ENCODE results near the gene ARL8B.
"Not testable (repeated sequence)": the region's sequence is repeated elsewhere in the genome, so short reads cannot be mapped to it uniquely, and the experiment has no call there.

The ARL8B gene

GRCh38 chr3:5122030-5122740 is at the start of gene ARL8B:
Gene ARL8B (plus strand): TSS chr3:5122292. CDS start chr3:5122466, 174 bp downstream.
- DNase-seq: peak; percentile 88

- no peak for DNase-seq
Measured at GRCh38 chr3:5073374-5074085, 48.6 kb upstream of the ARL8B start.

GRCh38 chr3:5078151-5078550 is 43.9 kb upstream of the ARL8B start:
- no peak for DNase-seq

- no peak for DNase-seq
Measured at GRCh38 chr3:5079761-5080160, 42.3 kb upstream of the ARL8B start.

- DNase-seq: no peak
Measured at GRCh38 chr3:5080779-5081550, 41.1 kb upstream of the ARL8B start.

GRCh38 chr3:5081973-5082788 is 39.9 kb upstream of the ARL8B start:
- DNase-seq: not testable (repeated sequence)

- no peak for DNase-seq
Measured at GRCh38 chr3:5082789-5083115, 39.3 kb upstream of the ARL8B start.

GRCh38 chr3:5084224-5084623 is 37.9 kb upstream of the ARL8B start:
- DNase-seq: no peak

- no peak for DNase-seq
Measured at GRCh38 chr3:5086708-5087107, 35.4 kb upstream of the ARL8B start.

GRCh38 chr3:5087209-5087608 is 34.9 kb upstream of the ARL8B start:
- no peak for DNase-seq

- no peak for DNase-seq
Measured at GRCh38 chr3:5090197-5090596, 31.9 kb upstream of the ARL8B start.

- DNase-seq: no peak
Measured at GRCh38 chr3:5092018-5092417, 30.1 kb upstream of the ARL8B start.

GRCh38 chr3:5093731-5094130 is 28.4 kb upstream of the ARL8B start:
- no peak for DNase-seq

- DNase-seq: no peak
Measured at GRCh38 chr3:5095886-5096285, 26.2 kb upstream of the ARL8B start.

- DNase-seq: no peak
Measured at GRCh38 chr3:5096336-5097008, 25.6 kb upstream of the ARL8B start.

- no peak for DNase-seq
Measured at GRCh38 chr3:5098346-5098745, 23.7 kb upstream of the ARL8B start.

- no peak for DNase-seq
Measured at GRCh38 chr3:5102532-5102931, 19.6 kb upstream of the ARL8B start.

- no peak for DNase-seq
Measured at GRCh38 chr3:5103743-5104142, 18.3 kb upstream of the ARL8B start.

GRCh38 chr3:5105050-5105449 is 17.0 kb upstream of the ARL8B start:
- no peak for DNase-seq

GRCh38 chr3:5106371-5106770 is 15.7 kb upstream of the ARL8B start:
- DNase-seq: not testable (repeated sequence)

GRCh38 chr3:5106933-5107334 is 15.2 kb upstream of the ARL8B start:
- DNase-seq: not testable (repeated sequence)

- DNase-seq: no peak
Measured at GRCh38 chr3:5110337-5110736, 11.8 kb upstream of the ARL8B start.
